Hepatocyte (in vitro differentiated cells): ENCODE results near the gene ANKRD35. TPM values are rescaled to one million over a fixed set of nuclear protein-coding genes. Genes with fewer than 3 reads are reported as not detected.

Experiments
- microRNA-seq: library from miRNA; unstranded; fragments of <30 nt; microRNA quantifications from one replicate; pipeline ENCODE4, GENCODE V29; 2017
- polyA plus RNA-seq: library from polyadenylated mRNA; unstranded; fragments of >200 nt; fragmentation: Nextera tagmentation; extraction: Ambion mirVana; gene quantifications from 2 replicates; pipeline ENCODE4 v1.2.1, GENCODE V29; 2016
- small RNA-seq: library from RNA; depleted of rRNA; stranded (forward); fragments of <200 nt; gene quantifications from one replicate; pipeline ENCODE3, GENCODE V24; 2014
- total RNA-seq: library from RNA; depleted of rRNA; stranded (reverse); fragments of >200 nt; gene quantifications from 2 replicates; pipeline ENCODE4 v1.2.3, GENCODE V29; 2014

ANKRD35 gene
- total and polyA plus RNA-seq, 2 experiments from 2014 or later: 0.43 to 2.2 TPM

Small RNA genes within 50 kb of the gene (microRNA-seq; reads per million reads assigned to microRNA genes)
- gene MIR6736: 3.1 reads per million

Small RNA genes within 50 kb of the gene (small RNA-seq; reads per million reads assigned to genes)
- gene MIR6736: not detected

Other genes with a start within 250 kb of the ANKRD35 start
- 44.9 and 50.5 TPM in 2 replicates for gene PDZK1, start 178.5 kb downstream of the ANKRD35 start, total RNA-seq
- 30.4 and 44.1 TPM in 2 replicates for gene PDZK1, start 178.5 kb downstream of the ANKRD35 start, polyA plus RNA-seq
- not detected in 2 replicates for gene CD160, start 166.4 kb downstream of the ANKRD35 start, total RNA-seq
- gene CD160, start 166.4 kb downstream of the ANKRD35 start, polyA plus RNA-seq: not detected in 2 replicates
- 10.3 and 13.7 TPM in 2 replicates for gene RNF115, start 61.8 kb downstream of the ANKRD35 start, total RNA-seq
- gene RNF115, start 61.8 kb downstream of the ANKRD35 start, polyA plus RNA-seq: 8.6 and 8.7 TPM in 2 replicates
- gene POLR3C, start 61.7 kb downstream of the ANKRD35 start, total RNA-seq: 19.6 and 29.2 TPM in 2 replicates
- 20.6 and 20.9 TPM in 2 replicates for gene POLR3C, start 61.7 kb downstream of the ANKRD35 start, polyA plus RNA-seq
- gene NUDT17, start 40.2 kb downstream of the ANKRD35 start, total RNA-seq: 4.9 and 5.2 TPM in 2 replicates
- gene NUDT17, start 40.2 kb downstream of the ANKRD35 start, polyA plus RNA-seq: 1.3 and 2.7 TPM in 2 replicates
- 18.0 and 18.1 TPM in 2 replicates for gene PIAS3, start 26.8 kb downstream of the ANKRD35 start, total RNA-seq
- gene PIAS3, start 26.8 kb downstream of the ANKRD35 start, polyA plus RNA-seq: 51.2 and 60.7 TPM in 2 replicates
- gene ITGA10, start 24.2 kb upstream of the ANKRD35 start, total RNA-seq: 0.60 and 1.3 TPM in 2 replicates
- gene ITGA10, start 24.2 kb upstream of the ANKRD35 start, polyA plus RNA-seq: 2.1 and 4.7 TPM in 2 replicates
- 28.1 and 32.3 TPM in 2 replicates for gene PEX11B, start 32.9 kb upstream of the ANKRD35 start, total RNA-seq
- 26.8 and 30.4 TPM in 2 replicates for gene PEX11B, start 32.9 kb upstream of the ANKRD35 start, polyA plus RNA-seq
- gene RBM8A, start 41.6 kb upstream of the ANKRD35 start, total RNA-seq: 141 and 154 TPM in 2 replicates
- 185 and 189 TPM in 2 replicates for gene RBM8A, start 41.6 kb upstream of the ANKRD35 start, polyA plus RNA-seq
- gene LIX1L, start 72.2 kb upstream of the ANKRD35 start, total RNA-seq: 14.0 and 17.9 TPM in 2 replicates
- 15.3 and 16.3 TPM in 2 replicates for gene LIX1L, start 72.2 kb upstream of the ANKRD35 start, polyA plus RNA-seq
- gene ANKRD34A, start 78.7 kb upstream of the ANKRD35 start, total RNA-seq: 0.28 and 0.90 TPM in 2 replicates
- 0.76 and 0.83 TPM in 2 replicates for gene ANKRD34A, start 78.7 kb upstream of the ANKRD35 start, polyA plus RNA-seq
- gene POLR3GL, start 78.8 kb upstream of the ANKRD35 start, total RNA-seq: 10.5 and 15.6 TPM in 2 replicates
- gene POLR3GL, start 78.8 kb upstream of the ANKRD35 start, polyA plus RNA-seq: 27.2 and 27.3 TPM in 2 replicates
- gene TXNIP, start 110.7 kb upstream of the ANKRD35 start, total RNA-seq: 160 TPM in 2 replicates
- gene TXNIP, start 110.7 kb upstream of the ANKRD35 start, polyA plus RNA-seq: 75.3 and 85.0 TPM in 2 replicates
- gene HJV, start 135.9 kb upstream of the ANKRD35 start, total RNA-seq: 5.7 and 6.7 TPM in 2 replicates
- gene HJV, start 135.9 kb upstream of the ANKRD35 start, polyA plus RNA-seq: 1.00 and 3.0 TPM in 2 replicates